GM12878 (cell line): Measurements from ENCODE around the gene INF2. TPM values are rescaled to one million over a fixed set of nuclear protein-coding genes. Genes with fewer than 3 reads are reported as not detected.

Source experiments
- CBFB ChIP-seq: IDR thresholded peaks from 2 replicates; pipeline ENCODE4 v1.6.1; 2016; ENCODE audit warnings: antibody characterized with exemption, low read depth
- CEBPZ ChIP-seq: fragments of 150-350 bp; IDR thresholded peaks from 2 replicates; pipeline ENCODE4 v1.6.1; 2016; ENCODE audit warnings: low read depth, low read length
- EGR1 ChIP-seq, 2 experiments: IDR thresholded peaks; 1 replicate in 1 of 2; 2 replicates in 1 of 2; pipeline ENCODE4 v1.6.1; 2011 to 2012; ENCODE audit warnings: low read depth in 2 of 2, low read length in 2 of 2, borderline replicate concordance in 1 of 2, mild to moderate bottlenecking in 1 of 2, moderate library complexity in 1 of 2
- HDAC6 ChIP-seq: fragments of 200-600 bp; sonication (generic); IDR thresholded peaks from one replicate; pipeline ENCODE4 v1.8.0; 2017; ENCODE audit warnings: antibody characterized with exemption; ENCODE audit not compliant: unreplicated experiment
- HSF1 ChIP-seq: fragments of 150-350 bp; IDR thresholded peaks from 2 replicates; pipeline ENCODE4 v1.6.1; 2014; ENCODE audit warnings: mild to moderate bottlenecking, low read depth, low read length
- NR2F1 ChIP-seq: fragments of 450-650 bp; conservative IDR thresholded peaks from 2 replicates; pipeline ENCODE4 v1.6.1; 2017; ENCODE audit warnings: mild to moderate bottlenecking
- RAD21 ChIP-seq: IDR thresholded peaks from 2 replicates; pipeline ENCODE4 v1.6.1; 2011; ENCODE audit warnings: mild to moderate bottlenecking, low read depth, low read length, moderate library complexity; ENCODE audit not compliant: insufficient read depth
- SMC3 ChIP-seq: IDR thresholded peaks from 2 replicates; pipeline ENCODE4 v1.6.1; 2011; ENCODE audit warnings: low read length, improper control_type of control experiment, borderline replicate concordance
- SPI1 ChIP-seq: IDR thresholded peaks from 2 replicates; pipeline ENCODE4 v1.6.1; 2011; ENCODE audit warnings: low read depth, mild to moderate bottlenecking, low read length, moderate library complexity, borderline replicate concordance; ENCODE audit not compliant: insufficient read depth
- WRNIP1 ChIP-seq: IDR thresholded peaks from 2 replicates; pipeline ENCODE4 v1.6.1; 2011; ENCODE audit warnings: low read depth, low read length, improper control_type of control experiment, borderline replicate concordance
- YY1 ChIP-seq: IDR thresholded peaks from 2 replicates; pipeline ENCODE4 v1.6.1; 2011; ENCODE audit warnings: low read depth, mild to moderate bottlenecking, low read length
- ZNF384 ChIP-seq: IDR thresholded peaks from 2 replicates; pipeline ENCODE4 v1.6.1; 2012; ENCODE audit warnings: low read depth, mild to moderate bottlenecking, low read length, improper control_type of control experiment, borderline replicate concordance
- polyA plus RNA-seq, 11 experiments: library from polyadenylated mRNA; depleted of rRNA in 4 of 11; unstranded in 6 of 11; stranded (reverse) in 5 of 11; fragments of >200 nt; fragmentation: Nextera tagmentation in 4 of 11; fragmentation: Illumina TruSeq in 1 of 11; extraction: Ambion mirVana in 4 of 11; extraction: Trizol in 1 of 11; gene quantifications; 1 replicate in 1 of 11; 2 replicates in 10 of 11; pipeline versions ENCODE4 v1.2.1 to v1.2.3, GENCODE V29; 2011 to 2016; ENCODE audit warnings: inconsistent platforms in 2 of 11, missing spikeins in 2 of 11, low read depth in 1 of 11
- total RNA-seq, 4 experiments: library from RNA; depleted of rRNA in 3 of 4; stranded (reverse); fragments of >200 nt in 3 of 4; fragmentation: Illumina TruSeq in 1 of 4; extraction: Trizol in 1 of 4; gene quantifications; 2 replicates each; pipeline versions ENCODE4 v1.2.1 to v1.2.3, GENCODE V29; 2013 to 2021
- TF ChIP-seq, protein P1 (sequence below): IDR thresholded peaks from 2 replicates; pipeline ENCODE4 v1.6.1; 2012; ENCODE audit warnings: mild to moderate bottlenecking, low read depth, low read length
- TF ChIP-seq, protein P2 (sequence below): fragments of 450-650 bp; formaldehyde crosslinking; IDR thresholded peaks from 2 replicates; pipeline ENCODE4 v1.5.0; 2022; ENCODE audit warnings: mild to moderate bottlenecking, missing genetic modification characterization

INF2 gene
- total and polyA plus RNA-seq, 10 of the 15 experiments (the other 5 are each of a cell fraction or from before 2014, with no cell fraction given) = 0.72 to 43.2 (median 8.3) TPM

GRCh38 chr14:104650057-104650980, 39.1 kb upstream of the INF2 start (continued):
- TF ChIP-seq CEBPZ (no peak), ZNF384 (no peak), NR2F1 (peak; percentile 31; the same call in 1 of the 2 replicates), SPI1 (peak; percentile 42; the same call in 1 of the 2 replicates), YY1 (0 out of 2 replicates have a peak, but pooled peaks have one; percentile 48), WRNIP1 (no peak), HDAC6 (no peak), EGR1 (IDR thresholded peaks at IDR 0.05; ENCODE audit: borderline replicate concordance in 1 of 2, low read depth in 2 of 2, low read length in 2 of 2) (no peak; a peak in 1 of 3 replicates), HSF1 (no peak), SMC3 (peak; percentile 91), RAD21 (peak; percentile 98), CBFB (no peak)
- TF ChIP-seq, protein P1, sequence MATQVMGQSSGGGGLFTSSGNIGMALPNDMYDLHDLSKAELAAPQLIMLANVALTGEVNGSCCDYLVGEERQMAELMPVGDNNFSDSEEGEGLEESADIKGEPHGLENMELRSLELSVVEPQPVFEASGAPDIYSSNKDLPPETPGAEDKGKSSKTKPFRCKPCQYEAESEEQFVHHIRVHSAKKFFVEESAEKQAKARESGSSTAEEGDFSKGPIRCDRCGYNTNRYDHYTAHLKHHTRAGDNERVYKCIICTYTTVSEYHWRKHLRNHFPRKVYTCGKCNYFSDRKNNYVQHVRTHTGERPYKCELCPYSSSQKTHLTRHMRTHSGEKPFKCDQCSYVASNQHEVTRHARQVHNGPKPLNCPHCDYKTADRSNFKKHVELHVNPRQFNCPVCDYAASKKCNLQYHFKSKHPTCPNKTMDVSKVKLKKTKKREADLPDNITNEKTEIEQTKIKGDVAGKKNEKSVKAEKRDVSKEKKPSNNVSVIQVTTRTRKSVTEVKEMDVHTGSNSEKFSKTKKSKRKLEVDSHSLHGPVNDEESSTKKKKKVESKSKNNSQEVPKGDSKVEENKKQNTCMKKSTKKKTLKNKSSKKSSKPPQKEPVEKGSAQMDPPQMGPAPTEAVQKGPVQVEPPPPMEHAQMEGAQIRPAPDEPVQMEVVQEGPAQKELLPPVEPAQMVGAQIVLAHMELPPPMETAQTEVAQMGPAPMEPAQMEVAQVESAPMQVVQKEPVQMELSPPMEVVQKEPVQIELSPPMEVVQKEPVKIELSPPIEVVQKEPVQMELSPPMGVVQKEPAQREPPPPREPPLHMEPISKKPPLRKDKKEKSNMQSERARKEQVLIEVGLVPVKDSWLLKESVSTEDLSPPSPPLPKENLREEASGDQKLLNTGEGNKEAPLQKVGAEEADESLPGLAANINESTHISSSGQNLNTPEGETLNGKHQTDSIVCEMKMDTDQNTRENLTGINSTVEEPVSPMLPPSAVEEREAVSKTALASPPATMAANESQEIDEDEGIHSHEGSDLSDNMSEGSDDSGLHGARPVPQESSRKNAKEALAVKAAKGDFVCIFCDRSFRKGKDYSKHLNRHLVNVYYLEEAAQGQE = no peak
- TF ChIP-seq, protein P2, sequence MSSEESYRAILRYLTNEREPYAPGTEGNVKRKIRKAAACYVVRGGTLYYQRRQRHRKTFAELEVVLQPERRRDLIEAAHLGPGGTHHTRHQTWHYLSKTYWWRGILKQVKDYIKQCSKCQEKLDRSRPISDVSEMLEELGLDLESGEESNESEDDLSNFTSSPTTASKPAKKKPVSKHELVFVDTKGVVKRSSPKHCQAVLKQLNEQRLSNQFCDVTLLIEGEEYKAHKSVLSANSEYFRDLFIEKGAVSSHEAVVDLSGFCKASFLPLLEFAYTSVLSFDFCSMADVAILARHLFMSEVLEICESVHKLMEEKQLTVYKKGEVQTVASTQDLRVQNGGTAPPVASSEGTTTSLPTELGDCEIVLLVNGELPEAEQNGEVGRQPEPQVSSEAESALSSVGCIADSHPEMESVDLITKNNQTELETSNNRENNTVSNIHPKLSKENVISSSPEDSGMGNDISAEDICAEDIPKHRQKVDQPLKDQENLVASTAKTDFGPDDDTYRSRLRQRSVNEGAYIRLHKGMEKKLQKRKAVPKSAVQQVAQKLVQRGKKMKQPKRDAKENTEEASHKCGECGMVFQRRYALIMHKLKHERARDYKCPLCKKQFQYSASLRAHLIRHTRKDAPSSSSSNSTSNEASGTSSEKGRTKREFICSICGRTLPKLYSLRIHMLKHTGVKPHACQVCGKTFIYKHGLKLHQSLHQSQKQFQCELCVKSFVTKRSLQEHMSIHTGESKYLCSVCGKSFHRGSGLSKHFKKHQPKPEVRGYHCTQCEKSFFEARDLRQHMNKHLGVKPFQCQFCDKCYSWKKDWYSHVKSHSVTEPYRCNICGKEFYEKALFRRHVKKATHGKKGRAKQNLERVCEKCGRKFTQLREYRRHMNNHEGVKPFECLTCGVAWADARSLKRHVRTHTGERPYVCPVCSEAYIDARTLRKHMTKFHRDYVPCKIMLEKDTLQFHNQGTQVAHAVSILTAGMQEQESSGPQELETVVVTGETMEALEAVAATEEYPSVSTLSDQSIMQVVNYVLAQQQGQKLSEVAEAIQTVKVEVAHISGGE = no peak
